ENCODE data around the gene UBE2V1. TPM values are rescaled to one million over a fixed set of nuclear protein-coding genes. Genes with fewer than 3 reads are reported as not detected.

The UBE2V1 gene
- total RNA-seq, 1 donor from 2014 or later: 109 TPM

- H3K4me3 ChIP-seq (ENCODE audit: low read depth, low read length): no peak overlapping the region
- no peak for DNase-seq (ENCODE audit: low read depth)
- TF ChIP-seq CTCF (conservative IDR thresholded peaks at IDR 0.05; ENCODE audit: low read depth, low read length): no peak
Observed at GRCh38 chr20:50128520-50128905, 15.6 kb upstream of the UBE2V1 start.

- no peak for TF ChIP-seq CTCF (conservative IDR thresholded peaks at IDR 0.05; ENCODE audit: low read depth, low read length)
- DNase-seq (ENCODE audit: low read depth): no peak
- no peak overlapping the region for H3K4me3 ChIP-seq (ENCODE audit: low read depth, low read length)
Observed at GRCh38 chr20:50127587-50128519, 14.9 kb upstream of the UBE2V1 start.

GRCh38 chr20:50126662-50127061 is 13.7 kb upstream of the UBE2V1 start:
- DNase-seq (ENCODE audit: low read depth): no peak
- TF ChIP-seq CTCF (conservative IDR thresholded peaks at IDR 0.05; ENCODE audit: low read depth, low read length): no peak
- H3K4me3 ChIP-seq (ENCODE audit: low read depth, low read length): no peak overlapping the region

- H3K4me3 ChIP-seq (ENCODE audit: low read depth, low read length): no peak overlapping the region
- no peak for TF ChIP-seq CTCF (conservative IDR thresholded peaks at IDR 0.05; ENCODE audit: low read depth, low read length)
- DNase-seq (ENCODE audit: low read depth): no peak
Observed at GRCh38 chr20:50125279-50125678, 12.3 kb upstream of the UBE2V1 start.

GRCh38 chr20:50124496-50124895 is 11.5 kb upstream of the UBE2V1 start:
- DNase-seq (ENCODE audit: low read depth): no peak
- no peak overlapping the region for H3K4me3 ChIP-seq (ENCODE audit: low read depth, low read length)
- TF ChIP-seq CTCF (conservative IDR thresholded peaks at IDR 0.05; ENCODE audit: low read depth, low read length): no peak

- no peak for DNase-seq (ENCODE audit: low read depth)
- TF ChIP-seq CTCF (conservative IDR thresholded peaks at IDR 0.05; ENCODE audit: low read depth, low read length): no peak
- no peak overlapping the region for H3K4me3 ChIP-seq (ENCODE audit: low read depth, low read length)
Observed at GRCh38 chr20:50123418-50123817, 10.5 kb upstream of the UBE2V1 start.

GRCh38 chr20:50122763-50123162 is 9.8 kb upstream of the UBE2V1 start:
- no peak for TF ChIP-seq CTCF (conservative IDR thresholded peaks at IDR 0.05; ENCODE audit: low read depth, low read length)
- DNase-seq (ENCODE audit: low read depth): no peak
- no peak overlapping the region for H3K4me3 ChIP-seq (ENCODE audit: low read depth, low read length)
